ENCODE measurements around the gene LPAR3. TPM values are rescaled to one million over a fixed set of nuclear protein-coding genes. Genes with fewer than 3 reads are reported as not detected.

LPAR3 gene
- total and polyA plus RNA-seq, 2 donors (not counting 1 experiment from before 2014, with no cell fraction given) = not detected

GRCh38 chr1:84775535-84775920 is 117.5 kb downstream of the LPAR3 start:
- intact Hi-C loops (cut with micrococcal nuclease) = no loop called here
- ChIA-PET CTCF (interaction anchor here (1.1 to 1.7 kb wide), 2 partner anchors 22 to 631 kb away, joined by 3 to 4 read pairs; partner anchors contain the start of gene PRKACB), POLR2A (no interaction called here)
- no peak overlapping the region for H3K4me3 Mint-ChIP-seq
- H3K9me3 ChIP-seq (ENCODE audit: control extremely low read depth in 1 of 3, control insufficient read depth in 2 of 3, insufficient read depth in 1 of 3, low read length in 2 of 3) = no peaks in the 10 kb centered on the region
- ATAC-seq (ENCODE audit: low read depth) (no peak), DNase-seq (no peak)
- no peaks in the 10 kb centered on the region for H3K36me3 ChIP-seq (replicated peaks in 1 of 2; ENCODE audit: control extremely low read depth in 1 of 2, control insufficient read depth in 1 of 2, extremely low read depth in 1 of 2, insufficient read depth in 2 of 2, low read length in 1 of 2)
- no peak overlapping the region for H3K27ac Mint-ChIP-seq
- H3K27ac ChIP-seq (ENCODE audit: low read length in 2 of 2) = no peak overlapping the region
- H3K27me3 ChIP-seq (replicated peaks in 1 of 4; ENCODE audit: control extremely low read depth in 1 of 4, control insufficient read depth in 3 of 4, insufficient read depth in 4 of 4, low read length in 3 of 4) = peaks cover 0 to 1% (median under 1%) of the 10 kb centered on the region in 4 experiments
- H3K4me3 ChIP-seq (ENCODE audit: control extremely low read depth in 1 of 5, extremely low read depth in 1 of 5, insufficient read depth in 1 of 5, low read depth in 2 of 5, low read length in 4 of 5) = no peak overlapping the region
- H3K4me2 ChIP-seq (replicated peaks; ENCODE audit: low read depth, low read length, poor library complexity, severe bottlenecking) = no peak overlapping the region
- no peaks in the 10 kb centered on the region for H3K9me3 Mint-ChIP-seq (ENCODE audit: insufficient read depth)
- H3K4me1 ChIP-seq (ENCODE audit: control insufficient read depth in 2 of 2, insufficient read depth in 2 of 2, low read length in 2 of 2) = no peaks in the 10 kb centered on the region
- no peaks in the 10 kb centered on the region for H3K4me1 Mint-ChIP-seq
- peaks cover 7% of the 10 kb centered on the region for H3K27me3 Mint-ChIP-seq
- no peak overlapping the region for H2AFZ ChIP-seq (ENCODE audit: insufficient read depth, low read depth, low read length, poor library complexity, severe bottlenecking)
- no peak for TF ChIP-seq EZH2 (IDR thresholded peaks at IDR 0.05; ENCODE audit: borderline replicate concordance, insufficient read depth, low read depth, low read length, poor library complexity, severe bottlenecking)
- WGBS (ENCODE audit: insufficient coverage) = no CpG with 5 or more reads among the region's 3 CpGs
- no peaks in the 10 kb centered on the region for H3K79me2 ChIP-seq (ENCODE audit: control insufficient read depth, insufficient read depth, low read length)
- H3K9ac ChIP-seq (ENCODE audit: low read length) = no peak overlapping the region
- H4K20me1 ChIP-seq (ENCODE audit: control insufficient read depth, insufficient read depth, low read length, poor library complexity, severe bottlenecking) = no peaks in the 10 kb centered on the region

DNA sequence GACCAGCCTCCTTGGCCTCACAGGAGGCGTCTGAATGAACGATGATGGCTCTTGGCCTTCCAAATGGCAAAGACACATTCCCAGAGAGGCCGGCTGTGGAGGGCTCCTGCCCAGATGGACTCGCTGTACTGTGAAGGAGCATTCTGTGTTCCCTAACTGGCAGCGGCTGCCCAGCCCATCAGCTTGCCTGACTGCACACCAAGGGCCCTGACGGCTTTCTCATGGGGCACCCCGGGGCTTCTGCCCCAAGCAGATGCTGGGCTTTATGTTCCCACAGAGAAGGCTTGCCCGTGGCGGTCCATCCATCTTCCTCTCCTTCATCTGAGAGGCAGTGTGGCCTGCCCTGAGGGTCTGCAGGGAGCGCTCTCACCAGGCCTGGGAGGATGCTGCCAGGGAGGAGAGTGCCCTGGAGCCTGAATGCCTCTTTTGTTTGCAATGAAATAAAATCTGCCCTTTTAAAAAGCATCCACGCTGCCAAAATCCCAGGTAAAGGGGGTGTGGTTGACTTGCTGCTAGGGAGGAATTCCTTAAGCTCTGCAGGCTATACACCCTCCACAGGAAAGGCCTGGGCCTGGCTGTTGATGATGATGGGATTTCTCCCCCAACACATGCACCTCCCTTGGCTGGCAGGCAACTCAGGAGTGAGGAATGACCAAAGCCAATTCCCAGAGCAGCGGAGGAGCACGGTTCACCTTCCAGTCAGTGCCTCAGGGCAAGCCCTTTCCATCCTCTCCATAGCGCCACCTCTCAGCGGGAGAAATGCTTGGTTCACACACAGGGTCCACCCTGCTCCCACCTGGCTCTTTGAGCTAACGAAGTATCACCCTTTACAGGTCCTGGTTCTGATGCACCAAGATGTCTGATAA is 118.1 kb downstream of the LPAR3 start:
- Mint-ChIP-seq H3K9me3 (ENCODE audit: insufficient read depth) (no peaks in the 10 kb centered on the region), H3K27ac (no peak overlapping the region), H3K4me1 (no peaks in the 10 kb centered on the region), H3K27me3 (peaks cover 13% of the 10 kb centered on the region), H3K4me3 (no peak overlapping the region)
- POLR2A ChIA-PET = no interaction called here
- CTCF ChIA-PET = interaction anchor here (0.9 to 1.7 kb wide), 3 partner anchors 21 to 631 kb away, joined by 3 to 4 read pairs (median 3); partner anchors contain the start of gene PRKACB
- no peak overlapping the region for H3K4me2 ChIP-seq (replicated peaks; ENCODE audit: low read depth, low read length, poor library complexity, severe bottlenecking)
- DNase-seq (no peak), ATAC-seq (ENCODE audit: low read depth) (no peak)
- no peak overlapping the region for H3K27ac ChIP-seq (ENCODE audit: low read length in 2 of 2)
- intact Hi-C loops (cut with micrococcal nuclease) = loop anchor here (5.0 kb wide), 1 partner anchor 153 kb away; no protein-coding TSS in a partner anchor
- no peaks in the 10 kb centered on the region for H3K36me3 ChIP-seq (replicated peaks in 1 of 2; ENCODE audit: control extremely low read depth in 1 of 2, control insufficient read depth in 1 of 2, extremely low read depth in 1 of 2, insufficient read depth in 2 of 2, low read length in 1 of 2)
- H3K9ac ChIP-seq (ENCODE audit: low read length) = no peak overlapping the region
- no peaks in the 10 kb centered on the region for H3K9me3 ChIP-seq (ENCODE audit: control extremely low read depth in 1 of 3, control insufficient read depth in 2 of 3, insufficient read depth in 1 of 3, low read length in 2 of 3)
- H3K4me3 ChIP-seq (ENCODE audit: control extremely low read depth in 1 of 5, extremely low read depth in 1 of 5, insufficient read depth in 1 of 5, low read depth in 2 of 5, low read length in 4 of 5) = no peak overlapping the region
- H4K20me1 ChIP-seq (ENCODE audit: control insufficient read depth, insufficient read depth, low read length, poor library complexity, severe bottlenecking) = no peaks in the 10 kb centered on the region
- 88% methylated on average over 14 of the region's 16 CpGs for WGBS (ENCODE audit: insufficient coverage)
- no peaks in the 10 kb centered on the region for H3K4me1 ChIP-seq (ENCODE audit: control insufficient read depth in 2 of 2, insufficient read depth in 2 of 2, low read length in 2 of 2)
- H2AFZ ChIP-seq (ENCODE audit: insufficient read depth, low read depth, low read length, poor library complexity, severe bottlenecking) = no peak overlapping the region
- peaks cover 0 to 7% (median 3%) of the 10 kb centered on the region in 4 experiments for H3K27me3 ChIP-seq (replicated peaks in 1 of 4; ENCODE audit: control extremely low read depth in 1 of 4, control insufficient read depth in 3 of 4, insufficient read depth in 4 of 4, low read length in 3 of 4)
- H3K79me2 ChIP-seq (ENCODE audit: control insufficient read depth, insufficient read depth, low read length) = no peaks in the 10 kb centered on the region
- TF ChIP-seq EZH2 (IDR thresholded peaks at IDR 0.05; ENCODE audit: borderline replicate concordance, insufficient read depth, low read depth, low read length, poor library complexity, severe bottlenecking) (no peak), CTCF (IDR thresholded peaks at IDR 0.05) (no peak)

All from B cell (primary cell).